Uterus (tissue), 2 donors: ENCODE data around the gene ADAM33.

Source experiments
- CTCF ChIP-seq, 4 experiments: fragments of 200-600 bp in 2 of 4; fragments of 450-650 bp in 2 of 4; sonication (generic) in 2 of 4; IDR thresholded peaks; one replicate each; pipeline ENCODE4 v1.5.1; 2016 to 2019; ENCODE audit warnings: antibody characterized with exemption in 4 of 4, mild to moderate bottlenecking in 2 of 4, moderate library complexity in 1 of 4
- POLR2A ChIP-seq, 2 donors: fragments of 450-650 bp; IDR thresholded peaks; one replicate each; pipeline ENCODE4 v1.6.1; 2016; ENCODE audit warnings: antibody characterized with exemption in 2 of 2, mild to moderate bottlenecking in 1 of 2, moderate library complexity in 1 of 2

- TF ChIP-seq POLR2A (IDR thresholded peaks at IDR 0.05) (no peak), CTCF (IDR thresholded peaks at IDR 0.05) (no peak)
Observed at GRCh38 chr20:3712279-3712873, 30.6 kb upstream of the ADAM33 start, which contains the start of gene SIGLEC1.
